Upper lobe of left lung (tissue), 6 donors: ENCODE data around the gene CCR4. TPM values are rescaled to one million over a fixed set of nuclear protein-coding genes. Genes with fewer than 3 reads are reported as not detected.

Experiments used
- ATAC-seq, 2 donors: fragments of 200-7000 bp; cut with Tn5 transposase; one replicate each; pipeline ENCODE4 v1.9.1; 2022; ENCODE audit warnings: mild to moderate bottlenecking in 2 of 2, moderate library complexity in 2 of 2; ENCODE audit not compliant: low FRiP score in 2 of 2
- DNase-seq, 2 donors: peaks; one replicate each; pipeline ENCODE4 v3.0.0-alpha.2; 2019 to 2020
- H3K27ac ChIP-seq, 4 donors: fragments of 200-600 bp; sonication (generic); one replicate each; pipeline ENCODE4 v1.5.1; 2016 to 2019
- H3K27me3 ChIP-seq, 4 donors: fragments of 200-600 bp; sonication (generic); one replicate each; pipeline ENCODE4 v1.5.1; 2017 to 2019
- H3K36me3 ChIP-seq, 4 donors: fragments of 200-600 bp; sonication (generic); one replicate each; pipeline ENCODE4 v1.5.1; 2016 to 2019
- H3K4me1 ChIP-seq, 4 donors: fragments of 200-600 bp; sonication (generic); one replicate each; pipeline ENCODE4 v1.5.1; 2018 to 2019
- H3K4me3 ChIP-seq, 4 donors: fragments of 200-600 bp; sonication (generic); one replicate each; pipeline ENCODE4 v1.5.1; 2017 to 2019; ENCODE audit warnings: mild to moderate bottlenecking in 2 of 4, moderate library complexity in 1 of 4
- H3K9me3 ChIP-seq, 4 donors: fragments of 200-600 bp; sonication (generic); one replicate each; pipeline ENCODE4 v1.5.1; 2018 to 2019
- CTCF ChIP-seq, 6 experiments: fragments of 450-650 bp in 4 of 6; fragments of 200-600 bp in 2 of 6; sonication (generic) in 2 of 6; IDR thresholded peaks; one replicate each; pipeline ENCODE4 v1.5.1; 2016 to 2019; ENCODE audit warnings: antibody characterized with exemption in 6 of 6
- EP300 ChIP-seq, 4 donors: sonication (generic); formaldehyde crosslinking; IDR thresholded peaks; one replicate each; pipeline ENCODE4 v1.5.1; 2017; ENCODE audit warnings: antibody characterized with exemption in 4 of 4, control low read depth in 2 of 4
- POLR2A ChIP-seq, 4 donors: fragments of 450-650 bp; IDR thresholded peaks; one replicate each; pipeline ENCODE4 v1.5.1; 2016 to 2017; ENCODE audit warnings: antibody characterized with exemption in 4 of 4, mild to moderate bottlenecking in 2 of 4
- POLR2AphosphoS5 ChIP-seq, 2 donors: sonication (generic); formaldehyde crosslinking; IDR thresholded peaks; one replicate each; pipeline ENCODE4 v1.5.1; 2017; ENCODE audit warnings: antibody characterized with exemption in 2 of 2
- WGBS, 2 donors: methylation state at CpG; one replicate each; pipeline ENCODE4 v1.1.5; 2017 to 2018; 5-methylcytosine and 5-hydroxymethylcytosine counted together
- total RNA-seq, 6 donors: library from RNA; depleted of rRNA in 4 of 6; stranded (reverse); fragments of >200 nt in 4 of 6; gene quantifications; one replicate each; pipeline versions ENCODE4 v1.1.0 to v1.2.1, GENCODE V29; 2016 to 2021
- donor health status: DM: no; HTN: no; CAD: no; lungs with moderate emphysema.
- donor health status: DM: no; HTN: yes; CAD: no; lungs with severe emphysema.

CCR4 gene
- total RNA-seq, 6 donors from 2014 or later, result 1.0 to 1.8 (median 1.1) TPM; not detected in 2

- Histone ChIP-seq H3K27me3 (no peaks in the 10 kb centered on the region), H3K36me3 (no peaks in the 10 kb centered on the region), H3K4me3 (no peak overlapping the region), H3K9me3 (no peaks in the 10 kb centered on the region), H3K4me1 (peaks cover 0 to 2% (median 0%) of the 10 kb centered on the region in 4 donors), H3K27ac (no peak overlapping the region)
- DNase-seq (no peak), ATAC-seq (no peak)
- 90% methylated on average over 2 of the region's 2 CpGs for WGBS, 2 donors
- TF ChIP-seq POLR2AphosphoS5 (IDR thresholded peaks at IDR 0.05), result no peak
- TF ChIP-seq POLR2A (IDR thresholded peaks at IDR 0.05), result no peak
- TF ChIP-seq EP300 (IDR thresholded peaks at IDR 0.05), result no peak
- TF ChIP-seq CTCF (IDR thresholded peaks at IDR 0.05), result no peak
Measured at GRCh38 chr3:32910954-32911353, 40.5 kb upstream of the CCR4 start.

- Histone ChIP-seq H3K4me3 (no peak overlapping the region), H3K27me3 (no peaks in the 10 kb centered on the region), H3K4me1 (peaks cover 0 to 2% (median 0%) of the 10 kb centered on the region in 4 donors), H3K27ac (no peak overlapping the region), H3K36me3 (no peaks in the 10 kb centered on the region), H3K9me3 (peaks cover 0 to 6% (median 1%) of the 10 kb centered on the region in 4 donors)
- no peak for DNase-seq
- WGBS, 2 donors, result 77 to 100% methylated on average over 1 of the region's 1 CpG
- ATAC-seq, result no peak
- TF ChIP-seq POLR2AphosphoS5 (IDR thresholded peaks at IDR 0.05) (no peak), CTCF (IDR thresholded peaks at IDR 0.05) (no peak)
Measured at GRCh38 chr3:32912046-32912445, 39.4 kb upstream of the CCR4 start.

GRCh38 chr3:32913790-32914446 is 37.5 kb upstream of the CCR4 start:
- TF ChIP-seq POLR2A (IDR thresholded peaks at IDR 0.05), result no peak
- peak in 1 of 4 donors; percentile 52 for TF ChIP-seq EP300 (IDR thresholded peaks at IDR 0.05)
- no peak for TF ChIP-seq CTCF (IDR thresholded peaks at IDR 0.05)
- peak in 1 of 2 donors; percentile 24 for TF ChIP-seq POLR2AphosphoS5 (IDR thresholded peaks at IDR 0.05)
- H3K27me3 ChIP-seq, result no peaks in the 10 kb centered on the region
- no peaks in the 10 kb centered on the region for H3K36me3 ChIP-seq
- peaks cover 0 to 2% (median 0%) of the 10 kb centered on the region in 4 donors for H3K4me1 ChIP-seq
- H3K9me3 ChIP-seq, result peaks cover 0 to 9% (median 4%) of the 10 kb centered on the region in 4 donors
- DNase-seq, result peak in 1 of 2 donors; percentile 72
- H3K4me3 ChIP-seq, result no peak overlapping the region
- peak overlapping the region in 2 of 4 donors; percentile 31 to 57 for H3K27ac ChIP-seq
- 30 to 55% methylated on average over 7 of the region's 7 CpGs for WGBS, 2 donors
- peak; percentile 85 to 92 for ATAC-seq

- peaks cover 0 to 9% (median 4%) of the 10 kb centered on the region in 4 donors for H3K9me3 ChIP-seq
- DNase-seq, result no peak
- WGBS, 2 donors, result 94 to 100% methylated on average over 2 of the region's 2 CpGs
- H3K4me3 ChIP-seq, result no peak overlapping the region
- no peak for ATAC-seq
- H3K4me1 ChIP-seq, result no peaks in the 10 kb centered on the region
- no peaks in the 10 kb centered on the region for H3K27me3 ChIP-seq
- H3K36me3 ChIP-seq, result no peaks in the 10 kb centered on the region
- no peak overlapping the region for H3K27ac ChIP-seq
- no peak for TF ChIP-seq EP300 (IDR thresholded peaks at IDR 0.05)
- no peak for TF ChIP-seq POLR2AphosphoS5 (IDR thresholded peaks at IDR 0.05)
- no peak for TF ChIP-seq POLR2A (IDR thresholded peaks at IDR 0.05)
- TF ChIP-seq CTCF (IDR thresholded peaks at IDR 0.05), result no peak
Measured at GRCh38 chr3:32919920-32920319, 31.5 kb upstream of the CCR4 start.

- Histone ChIP-seq H3K4me3 (no peak overlapping the region), H3K27me3 (no peaks in the 10 kb centered on the region), H3K27ac (no peak overlapping the region), H3K9me3 (peaks cover 0 to 5% (median 1%) of the 10 kb centered on the region in 4 donors), H3K36me3 (no peaks in the 10 kb centered on the region), H3K4me1 (no peaks in the 10 kb centered on the region)
- no peak for DNase-seq
- TF ChIP-seq EP300 (IDR thresholded peaks at IDR 0.05) (no peak), CTCF (IDR thresholded peaks at IDR 0.05) (no peak), POLR2A (IDR thresholded peaks at IDR 0.05) (no peak), POLR2AphosphoS5 (IDR thresholded peaks at IDR 0.05) (no peak)
- ATAC-seq, result no peak
- 90 to 93% methylated on average over 7 of the region's 7 CpGs for WGBS, 2 donors
Measured at GRCh38 chr3:32922078-32922477, 29.4 kb upstream of the CCR4 start.
